SKM-1 treated with dmso at 0.1 percent for 144 hours (cell line): ENCODE measurements around the gene MPC2.

Experiments used
- DNase-seq: peaks from one replicate; lab custom pipeline; 2025; ENCODE audit not compliant: unreplicated experiment; lab: John Stamatoyannopoulos, UW

MPC2 gene

GRCh38 chr1:167936930-167937708 lies at the start of gene MPC2:
Gene MPC2 (minus strand): TSS chr1:167937072. CDS start chr1:167935841, 1,231 bp downstream.
- DNase-seq: peak; percentile 53

DNA sequence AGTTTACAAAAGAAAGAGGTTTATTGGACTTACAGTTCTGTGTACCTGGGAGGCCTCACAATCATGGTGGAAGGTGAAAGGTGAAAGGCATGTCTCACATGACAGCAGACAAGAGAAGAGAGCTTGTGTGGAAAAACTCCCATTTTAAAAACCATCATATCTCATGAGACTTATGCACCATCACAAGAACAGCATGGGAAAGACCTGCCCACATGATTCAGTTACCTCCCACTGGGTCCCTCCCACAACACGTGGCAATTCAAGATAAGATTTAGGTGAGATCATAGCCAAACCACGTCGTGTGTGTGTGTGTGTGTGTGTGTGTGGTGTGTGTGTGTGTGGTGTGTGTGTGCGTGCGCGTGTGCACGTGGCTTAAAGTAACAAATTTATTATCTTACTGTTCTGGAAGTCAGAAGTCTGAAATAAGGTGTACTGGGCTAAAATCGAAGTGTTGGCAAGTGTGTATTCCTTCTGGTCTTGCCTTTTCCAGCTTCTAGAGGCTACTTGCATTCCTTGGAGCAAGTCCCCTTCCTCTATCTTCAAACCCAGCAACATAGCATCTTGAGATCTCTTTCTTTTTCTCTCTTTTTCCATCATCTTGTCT lies 48.1 kb upstream of the MPC2 start:
- DNase-seq: no peak

DNA sequence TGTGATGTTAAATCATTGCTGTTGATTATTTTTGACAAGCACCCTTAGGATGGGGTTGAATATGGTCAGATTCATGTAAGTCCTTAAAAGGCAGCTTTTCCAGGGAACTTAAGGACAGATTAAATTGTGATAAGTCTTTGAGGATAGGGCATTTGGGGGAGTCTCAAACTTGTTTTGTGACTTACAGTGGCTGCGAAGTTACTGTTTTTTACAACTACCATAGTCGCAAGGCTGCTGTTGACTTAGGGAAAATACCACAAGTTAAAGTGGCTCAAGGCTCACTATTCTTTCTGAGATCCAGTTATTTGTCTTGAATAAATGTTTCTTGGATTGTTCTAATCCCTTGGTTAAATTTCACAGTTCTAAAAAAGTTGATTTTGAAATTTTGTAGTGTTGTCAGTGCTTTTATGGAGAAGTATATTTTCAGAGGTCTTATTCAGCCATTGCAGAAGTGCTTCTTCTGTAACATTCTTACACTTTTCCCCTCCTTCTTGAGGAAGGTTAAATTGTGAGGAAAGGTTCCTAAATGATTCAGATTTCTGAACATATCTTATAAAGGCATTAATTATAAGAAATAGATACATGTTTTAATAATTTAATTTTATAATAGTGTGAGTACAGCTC lies 47.0 kb upstream of the MPC2 start:
- DNase-seq: no peak

DNA sequence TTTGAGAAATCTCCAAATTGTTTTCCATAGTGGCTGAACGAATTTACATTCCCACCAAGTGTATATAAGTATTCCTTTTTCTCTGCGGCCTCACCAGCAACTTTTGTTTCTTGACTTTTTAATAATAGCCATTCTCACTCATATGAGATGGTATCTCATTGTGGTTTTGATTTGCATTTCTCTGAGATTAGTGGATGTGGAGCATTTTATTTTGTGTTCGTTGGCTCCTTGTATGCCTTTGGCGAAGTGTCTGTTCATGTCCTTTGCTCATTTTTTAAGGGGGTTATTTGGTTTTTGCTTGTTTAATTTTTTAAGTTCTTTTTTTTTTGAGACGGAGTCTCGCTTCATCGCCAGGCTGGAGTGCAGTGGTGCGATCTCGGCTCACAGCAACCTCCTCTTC lies 45.1 kb upstream of the MPC2 start:
- no peak for DNase-seq

- DNase-seq: no peak
Observed at GRCh38 chr1:167977245-167977644, 40.4 kb upstream of the MPC2 start.

- DNase-seq: no peak
Observed at GRCh38 chr1:167974698-167975097, 37.8 kb upstream of the MPC2 start.

- DNase-seq: no peak
Observed at GRCh38 chr1:167973832-167974231, 37.0 kb upstream of the MPC2 start.

GRCh38 chr1:167968569-167968968 lies 31.7 kb upstream of the MPC2 start:
- DNase-seq: no peak

GRCh38 chr1:167966050-167966449 lies 29.2 kb upstream of the MPC2 start:
- DNase-seq: no peak

- DNase-seq: no peak
Observed at GRCh38 chr1:167964646-167965045, 27.8 kb upstream of the MPC2 start.

- DNase-seq: no peak
Observed at GRCh38 chr1:167957710-167958109, 20.8 kb upstream of the MPC2 start.

GRCh38 chr1:167955915-167956314 lies 19.0 kb upstream of the MPC2 start:
- no peak for DNase-seq

DNA sequence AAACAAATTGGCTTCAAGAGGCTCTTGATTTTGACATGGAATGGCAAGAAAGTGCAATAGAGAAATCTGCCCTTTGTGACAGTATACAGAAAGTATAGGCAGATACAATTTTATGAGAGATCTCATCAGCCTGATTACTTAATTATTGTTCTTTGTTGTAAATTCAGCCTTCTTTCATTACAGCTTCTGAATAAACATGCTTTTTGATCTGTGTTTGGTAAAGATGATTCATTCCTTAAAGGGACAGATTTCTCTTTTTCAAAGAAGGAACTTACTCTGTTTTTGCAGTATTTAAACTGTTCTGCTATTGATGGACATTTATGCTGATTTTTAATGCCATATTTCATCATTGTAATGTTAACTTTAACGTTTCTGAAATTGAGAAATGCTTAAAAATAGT lies 13.7 kb upstream of the MPC2 start:
- DNase-seq: no peak

DNA sequence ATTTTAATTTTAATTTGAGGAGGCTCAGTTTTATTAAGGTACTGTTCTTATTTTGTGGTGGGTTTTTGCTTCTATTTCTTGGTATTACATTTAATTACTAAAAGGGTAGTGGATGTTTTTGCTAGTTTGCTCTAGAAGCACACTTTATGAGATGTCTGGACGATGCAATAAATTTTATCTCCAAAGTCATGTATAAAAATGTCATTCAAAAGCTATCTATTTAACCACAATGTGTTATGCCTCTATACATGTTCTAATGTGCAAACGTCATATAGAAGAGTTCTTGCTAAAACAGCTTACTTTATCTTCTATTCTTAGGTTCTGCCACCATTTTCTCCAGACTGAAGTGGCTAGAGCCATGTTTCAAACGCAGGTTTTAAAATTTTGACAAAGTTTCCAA lies 12.9 kb upstream of the MPC2 start:
- DNase-seq: no peak

DNA sequence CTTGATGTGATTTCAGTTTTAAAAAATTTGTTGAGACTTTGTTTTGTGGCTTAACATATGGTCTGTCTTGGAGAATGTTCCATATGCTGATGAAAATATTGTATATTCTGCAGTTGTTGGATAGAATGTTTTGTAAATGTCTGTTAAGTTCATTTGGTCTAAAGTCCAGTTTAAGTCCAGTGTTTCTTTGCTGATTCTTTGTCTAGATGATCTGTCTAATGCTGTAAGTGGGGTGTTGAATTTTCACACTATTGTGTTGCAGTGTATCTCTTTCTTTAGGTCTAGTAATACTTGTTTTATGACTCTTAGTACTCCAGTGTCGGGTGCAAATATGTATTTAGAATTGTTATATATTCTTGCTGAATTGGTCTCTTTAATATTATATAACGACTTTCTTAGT lies 10.9 kb upstream of the MPC2 start:
- DNase-seq: no peak

DNA sequence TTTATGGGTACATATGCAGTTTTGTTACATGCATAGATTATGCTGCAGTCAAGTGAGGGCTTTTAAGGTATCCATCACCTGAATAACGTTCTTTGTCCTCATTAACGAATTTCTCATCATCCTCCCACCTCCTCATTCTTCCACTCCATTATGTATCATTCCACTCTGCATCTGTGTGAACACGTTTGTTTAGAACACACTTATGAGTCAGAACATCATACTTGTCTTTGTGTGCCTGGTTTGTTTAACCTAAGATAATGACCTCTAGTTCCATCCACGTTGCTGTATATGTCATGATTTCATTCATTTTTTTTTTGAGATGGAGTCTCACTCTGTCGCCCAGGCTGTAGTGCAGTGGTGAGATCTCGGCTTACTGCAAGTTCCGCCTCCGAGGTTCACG lies 6.7 kb upstream of the MPC2 start:
- no peak for DNase-seq

DNA sequence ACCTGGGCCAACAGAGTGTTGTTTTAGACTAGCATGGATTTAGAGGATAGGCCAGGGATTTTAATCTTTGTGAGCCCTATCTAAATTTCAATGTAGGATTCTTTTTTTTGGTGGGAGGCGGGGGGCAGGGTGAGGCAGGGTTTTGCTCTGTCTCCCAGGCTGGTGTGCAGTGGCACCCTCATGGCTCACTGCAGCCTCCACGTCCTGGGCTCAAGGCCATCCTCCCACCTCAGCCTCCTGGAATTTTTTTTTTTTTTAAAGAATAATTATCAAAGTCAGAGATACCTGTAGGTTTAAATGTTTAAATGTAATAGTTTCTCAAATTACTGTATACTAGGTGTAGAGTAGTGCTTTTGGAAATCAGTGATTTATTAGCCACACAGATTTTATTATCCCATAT lies 3.4 kb upstream of the MPC2 start:
- no peak for DNase-seq

- no peak for DNase-seq
Observed at GRCh38 chr1:167938080-167938636, 1.3 kb upstream of the MPC2 start.

- no peak for DNase-seq
Observed at GRCh38 chr1:167937709-167938010, 788 bp upstream of the MPC2 start.

- peak; percentile 99 for DNase-seq
Observed at GRCh38 chr1:167936068-167936929, 573 bp downstream of the MPC2 start, which contains the start of gene DCAF6. Gene DCAF6 (plus strand): TSS chr1:167936683. CDS start chr1:167936912, 229 bp downstream.
